Smooth muscle cell (in vitro differentiated cells): ENCODE results near the gene OR10C1. TPM values are rescaled to one million over a fixed set of nuclear protein-coding genes. Genes with fewer than 3 reads are reported as not detected.

Experiments used
- DNase-seq: peaks from one replicate; lab custom pipeline; 2025; ENCODE audit not compliant: unreplicated experiment; lab: John Stamatoyannopoulos, UW
- H2AFZ ChIP-seq: fragments of 200-600 bp; sonication (generic); 2 replicates; pipeline ENCODE4 v1.6.0; 2016; ENCODE audit warnings: antibody characterized with exemption, low read depth, mild to moderate bottlenecking
- H3F3A ChIP-seq: fragments of 200-600 bp; sonication (generic); 2 replicates; pipeline ENCODE4 v1.6.0; 2017; ENCODE audit warnings: antibody characterized with exemption, low read depth
- H3K27ac ChIP-seq: fragments of 200-600 bp; sonication (generic); 2 replicates; pipeline ENCODE4 v1.5.1; 2016; ENCODE audit warnings: low read depth, mild to moderate bottlenecking
- H3K27me3 ChIP-seq: fragments of 200-600 bp; sonication (generic); 2 replicates; pipeline ENCODE4 v1.6.1; 2016; ENCODE audit warnings: low read depth, mild to moderate bottlenecking
- H3K36me3 ChIP-seq: fragments of 200-600 bp; sonication (generic); 2 replicates; pipeline ENCODE4 v1.5.1; 2016; ENCODE audit warnings: low read depth
- H3K4me1 ChIP-seq: fragments of 200-600 bp; sonication (generic); 2 replicates; pipeline ENCODE4 v1.5.1; 2016; ENCODE audit warnings: low read depth
- H3K4me2 ChIP-seq: fragments of 200-600 bp; sonication (generic); 2 replicates; pipeline ENCODE4 v1.6.0; 2016; ENCODE audit warnings: mild to moderate bottlenecking
- H3K4me3 ChIP-seq: fragments of 200-600 bp; sonication (generic); 2 replicates; pipeline ENCODE4 v1.5.1; 2016; ENCODE audit warnings: mild to moderate bottlenecking
- H3K79me2 ChIP-seq: fragments of 200-600 bp; sonication (generic); 2 replicates; pipeline ENCODE4 v1.6.0; 2016; ENCODE audit warnings: low read depth, mild to moderate bottlenecking
- H3K9ac ChIP-seq: fragments of 200-600 bp; sonication (generic); 2 replicates; pipeline ENCODE4 v1.6.0; 2016; ENCODE audit warnings: low read depth
- H3K9me3 ChIP-seq: fragments of 200-600 bp; sonication (generic); replicated peaks from 2 replicates; pipeline ENCODE4 v1.5.1; 2016; ENCODE audit warnings: low read depth
- H4K20me1 ChIP-seq: fragments of 200-600 bp; sonication (generic); 2 replicates; pipeline ENCODE4 v1.6.0; 2016; ENCODE audit warnings: low read depth
- WGBS: methylation state at CpG from one replicate; pipeline ENCODE4 v1.1.7; 2016; ENCODE audit warnings: low lambda C conversion rate; 5-methylcytosine and 5-hydroxymethylcytosine counted together
- polyA plus RNA-seq: library from polyadenylated mRNA; unstranded; fragments of >200 nt; fragmentation: Nextera tagmentation; extraction: Ambion mirVana; gene quantifications from 2 replicates; pipeline ENCODE4 v1.2.1, GENCODE V29; 2016
- total RNA-seq: library from RNA; depleted of rRNA; stranded (reverse); fragments of >200 nt; gene quantifications from 2 replicates; pipeline ENCODE4 v1.2.3, GENCODE V29; 2014
- TF ChIP-seq, protein P1 (sequence below): fragments of 200-600 bp; sonication (generic); IDR thresholded peaks from 2 replicates; pipeline ENCODE4 v1.5.1; 2017; ENCODE audit warnings: borderline replicate concordance, mild to moderate bottlenecking, antibody characterized with exemption; ENCODE audit not compliant: insufficient read depth, poor library complexity, severe bottlenecking

Gene OR10C1
- total and polyA plus RNA-seq, 2 experiments from 2014 or later = not detected

DNA sequence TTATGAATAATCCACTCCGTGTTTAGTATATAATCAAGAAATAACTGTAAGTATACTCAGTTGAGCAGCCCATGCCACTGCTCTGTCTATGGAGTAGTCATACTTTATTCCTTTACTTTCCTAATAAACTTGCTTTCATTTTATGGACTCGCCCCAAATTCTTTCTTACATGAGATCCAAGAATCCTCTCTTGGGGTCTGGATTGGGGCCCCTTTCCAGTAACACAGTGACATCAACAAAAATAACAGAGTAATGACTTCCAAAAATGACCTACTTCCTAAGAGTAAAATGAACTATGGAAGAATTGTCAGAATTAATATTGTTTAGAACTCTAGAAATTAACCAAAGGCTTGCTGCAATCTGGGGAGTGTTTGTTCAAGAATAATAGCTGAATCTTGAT lies 26.7 kb downstream of the OR10C1 start:
- H3K27ac ChIP-seq = no peak overlapping the region
- H3K4me1 ChIP-seq = no peaks in the 10 kb centered on the region
- H2AFZ ChIP-seq = no peak overlapping the region
- no peak overlapping the region for H3K4me2 ChIP-seq
- H3K27me3 ChIP-seq = no peaks in the 10 kb centered on the region
- TF ChIP-seq, protein P1, sequence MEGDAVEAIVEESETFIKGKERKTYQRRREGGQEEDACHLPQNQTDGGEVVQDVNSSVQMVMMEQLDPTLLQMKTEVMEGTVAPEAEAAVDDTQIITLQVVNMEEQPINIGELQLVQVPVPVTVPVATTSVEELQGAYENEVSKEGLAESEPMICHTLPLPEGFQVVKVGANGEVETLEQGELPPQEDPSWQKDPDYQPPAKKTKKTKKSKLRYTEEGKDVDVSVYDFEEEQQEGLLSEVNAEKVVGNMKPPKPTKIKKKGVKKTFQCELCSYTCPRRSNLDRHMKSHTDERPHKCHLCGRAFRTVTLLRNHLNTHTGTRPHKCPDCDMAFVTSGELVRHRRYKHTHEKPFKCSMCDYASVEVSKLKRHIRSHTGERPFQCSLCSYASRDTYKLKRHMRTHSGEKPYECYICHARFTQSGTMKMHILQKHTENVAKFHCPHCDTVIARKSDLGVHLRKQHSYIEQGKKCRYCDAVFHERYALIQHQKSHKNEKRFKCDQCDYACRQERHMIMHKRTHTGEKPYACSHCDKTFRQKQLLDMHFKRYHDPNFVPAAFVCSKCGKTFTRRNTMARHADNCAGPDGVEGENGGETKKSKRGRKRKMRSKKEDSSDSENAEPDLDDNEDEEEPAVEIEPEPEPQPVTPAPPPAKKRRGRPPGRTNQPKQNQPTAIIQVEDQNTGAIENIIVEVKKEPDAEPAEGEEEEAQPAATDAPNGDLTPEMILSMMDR = no peak
- no peak overlapping the region for H3K9ac ChIP-seq
- 87% methylated on average over 2 of the region's 2 CpGs for WGBS
- no peaks in the 10 kb centered on the region for H3K36me3 ChIP-seq
- DNase-seq = no peak
- no peaks in the 10 kb centered on the region for H3K9me3 ChIP-seq
- no peak overlapping the region for H3K4me3 ChIP-seq
- H3K79me2 ChIP-seq = no peaks in the 10 kb centered on the region
- H4K20me1 ChIP-seq = no peaks in the 10 kb centered on the region
- H3F3A ChIP-seq = no peaks in the 10 kb centered on the region

DNA sequence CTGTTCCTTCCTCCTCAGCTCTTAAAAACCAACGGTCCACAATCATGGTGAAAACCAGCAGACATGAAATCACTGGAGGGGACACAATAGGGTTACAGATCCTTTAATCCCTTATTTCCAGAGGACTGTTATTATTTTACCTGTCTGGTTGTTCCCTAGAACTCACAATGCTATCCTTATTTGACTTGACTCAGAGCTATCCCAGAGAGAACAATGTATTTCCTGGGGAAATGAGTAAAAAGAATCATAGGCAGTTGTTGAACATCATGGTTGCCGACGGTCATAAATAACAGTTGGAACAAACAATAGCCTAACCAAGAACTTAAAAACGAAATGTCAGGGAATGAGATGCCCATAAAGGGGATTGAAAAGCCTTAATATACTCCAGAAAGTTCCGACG lies 27.1 kb downstream of the OR10C1 start:
- Histone ChIP-seq H3K27ac (no peak overlapping the region), H3K4me3 (no peak overlapping the region), H3K9me3 (no peaks in the 10 kb centered on the region), H3K4me2 (no peak overlapping the region), H3K36me3 (no peaks in the 10 kb centered on the region), H3K9ac (no peak overlapping the region), H3K4me1 (no peaks in the 10 kb centered on the region), H4K20me1 (no peaks in the 10 kb centered on the region), H3K79me2 (no peaks in the 10 kb centered on the region), H2AFZ (no peak overlapping the region), H3F3A (no peaks in the 10 kb centered on the region), H3K27me3 (no peaks in the 10 kb centered on the region)
- DNase-seq = no peak
- 79% methylated on average over 6 of the region's 6 CpGs for whole genome bisulfite sequencing
- TF ChIP-seq, protein P1 = no peak

DNA sequence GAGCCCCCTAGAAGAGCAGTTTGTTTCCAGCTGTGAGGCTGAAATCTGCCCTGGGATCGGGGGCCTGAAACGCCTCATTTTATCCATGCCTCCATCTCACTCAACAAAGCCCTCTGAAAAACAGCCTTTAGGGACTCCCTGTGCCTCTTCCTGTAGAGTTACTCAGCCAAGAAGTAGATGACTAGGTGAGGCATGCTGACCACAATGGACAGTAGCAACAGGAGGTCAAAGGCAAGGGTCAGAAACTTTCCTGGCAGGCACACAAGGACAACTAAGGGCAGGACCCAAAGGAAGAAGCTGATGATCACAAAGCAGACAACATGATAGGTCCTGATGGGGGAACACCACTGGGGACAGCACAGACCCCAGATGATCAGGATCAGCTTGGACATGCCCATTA lies 35.9 kb downstream of the OR10C1 start:
- WGBS = 58% methylated on average over 2 of the region's 2 CpGs

DNA sequence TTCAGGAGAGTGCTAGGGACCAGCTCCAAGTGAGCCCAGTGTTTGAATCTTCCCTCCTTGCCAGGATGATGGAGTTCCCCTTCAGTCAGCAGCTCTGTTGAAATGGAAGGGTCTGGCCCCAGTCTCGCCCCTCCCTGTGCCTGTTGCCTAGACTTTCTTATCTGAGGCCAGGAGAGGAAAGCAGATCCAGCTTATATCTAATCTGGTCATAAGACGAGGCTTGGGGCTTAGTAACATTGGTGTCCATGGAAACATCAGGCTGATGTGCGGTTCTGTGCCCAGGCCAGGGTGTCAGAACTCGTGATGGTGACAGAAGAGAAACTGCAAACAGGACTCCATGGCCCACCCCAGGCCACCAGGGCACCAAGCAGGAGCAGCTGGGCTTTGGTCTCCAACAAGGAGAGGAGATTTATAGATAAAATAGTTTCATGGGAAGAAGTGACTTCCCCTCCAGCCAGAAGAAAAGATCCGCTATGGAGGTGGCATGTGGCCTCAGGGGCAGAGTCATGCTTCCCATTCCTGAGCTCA lies 38.9 kb downstream of the OR10C1 start:
- H3K4me2 ChIP-seq = no peak overlapping the region
- no peak for DNase-seq
- H3K79me2 ChIP-seq = no peaks in the 10 kb centered on the region
- H3K9ac ChIP-seq = no peak overlapping the region
- H3K4me3 ChIP-seq = no peak overlapping the region
- no peaks in the 10 kb centered on the region for H3K9me3 ChIP-seq
- WGBS = 41% methylated on average over 5 of the region's 5 CpGs
- H3K36me3 ChIP-seq = no peaks in the 10 kb centered on the region
- H2AFZ ChIP-seq = no peak overlapping the region
- TF ChIP-seq, protein P1 = no peak
- no peaks in the 10 kb centered on the region for H3K4me1 ChIP-seq
- no peaks in the 10 kb centered on the region for H3F3A ChIP-seq
- H3K27me3 ChIP-seq = no peaks in the 10 kb centered on the region
- H4K20me1 ChIP-seq = no peaks in the 10 kb centered on the region
- no peak overlapping the region for H3K27ac ChIP-seq

More for the DNA sequence above, 35.9 kb downstream of the OR10C1 start:
- Histone ChIP-seq H3K4me2 (no peak overlapping the region), H3K9me3 (no peaks in the 10 kb centered on the region), H4K20me1 (no peaks in the 10 kb centered on the region), H3K36me3 (no peaks in the 10 kb centered on the region), H3K79me2 (no peaks in the 10 kb centered on the region), H3K4me1 (no peaks in the 10 kb centered on the region), H3K4me3 (no peak overlapping the region), H2AFZ (no peak overlapping the region), H3F3A (no peaks in the 10 kb centered on the region), H3K27ac (no peak overlapping the region), H3K27me3 (no peaks in the 10 kb centered on the region), H3K9ac (no peak overlapping the region)
- DNase-seq = no peak
- TF ChIP-seq, protein P1 = no peak
